Calu3 (cell line): ENCODE data around the gene ANO2. TPM values are rescaled to one million over a fixed set of nuclear protein-coding genes. Genes with fewer than 3 reads are reported as not detected.

Experiments used
- BruUV-seq: library from RNA; stranded (reverse); fragments of 400-500 nt; replicated peaks from 2 replicates; lab custom pipeline; 2021; lab: Mats Ljungman, UMichigan
- CTCF ChIA-PET: fragments of 300-600 bp; sonication (Branson Sonifier 250); formaldehyde crosslinking; loops from one replicate; lab custom pipeline; 2022; ENCODE audit warnings: antibody characterized with exemption; lab: Charles Lee
- DNase-seq: peaks from one replicate; pipeline ENCODE4 v3.0.0; 2022
- H3K27ac Mint-ChIP-seq: one replicate; pipeline ENCODE4 v1.8.0; 2022; ENCODE audit warnings: mixed read lengths; ENCODE audit not compliant: unreplicated experiment
- H3K27me3 Mint-ChIP-seq: one replicate; pipeline ENCODE4 v1.8.0; 2022; ENCODE audit warnings: mixed read lengths; ENCODE audit not compliant: unreplicated experiment
- H3K36me3 Mint-ChIP-seq: one replicate; pipeline ENCODE4 v1.8.0; 2022; ENCODE audit warnings: mild to moderate bottlenecking, moderate library complexity, mixed read lengths; ENCODE audit not compliant: insufficient read depth, unreplicated experiment
- H3K4me1 Mint-ChIP-seq: one replicate; pipeline ENCODE4 v1.8.0; 2022; ENCODE audit warnings: mild to moderate bottlenecking, low read depth, mixed read lengths; ENCODE audit not compliant: unreplicated experiment
- H3K4me3 Mint-ChIP-seq: one replicate; pipeline ENCODE4 v1.8.0; 2022; ENCODE audit warnings: mild to moderate bottlenecking, low read depth, moderate library complexity, mixed read lengths; ENCODE audit not compliant: unreplicated experiment
- H3K9me3 Mint-ChIP-seq: one replicate; pipeline ENCODE4 v1.8.0; 2022; ENCODE audit warnings: low read depth, mixed read lengths; ENCODE audit not compliant: unreplicated experiment
- intact Hi-C: fragments of 100-400 bp; cut with micrococcal nuclease; formaldehyde crosslinking; loops from one replicate; pipeline ENCODE4 v1.10.0; 2022; ENCODE audit not compliant: unreplicated experiment
- total RNA-seq: library from RNA; stranded (reverse); gene quantifications from 2 replicates; pipeline ENCODE4 v1.2.3, GENCODE V29; 2022
- TF ChIP-seq, protein P1 (sequence below): fragments of 200-600 bp; IDR thresholded peaks from one replicate; pipeline ENCODE4 v1.8.0; 2022; ENCODE audit warnings: antibody characterized with exemption; ENCODE audit not compliant: unreplicated experiment

ANO2 gene
- total RNA-seq, 1 experiment from 2014 or later: not detected

DNA sequence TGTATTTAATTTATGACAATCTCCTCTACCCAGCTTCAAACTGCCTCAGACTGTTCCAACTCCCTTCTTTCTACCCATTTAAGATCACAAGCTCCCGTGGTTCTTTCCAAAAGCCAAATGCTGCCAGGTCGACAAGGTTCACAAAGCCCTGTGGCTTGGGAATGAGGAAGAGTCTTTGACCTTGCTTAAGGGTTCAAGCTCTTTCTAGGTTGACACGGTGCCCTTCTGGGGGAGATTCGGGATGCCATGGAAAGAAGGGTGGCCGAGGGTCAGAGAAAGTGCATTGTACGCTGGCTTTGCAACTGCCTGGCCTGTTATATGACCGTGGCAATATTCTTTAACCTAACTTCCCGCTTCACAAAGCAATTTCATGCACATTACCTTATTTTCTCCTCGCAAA, 239.3 kb downstream of the ANO2 start:
- intact Hi-C loops: no loop called here
- DNase-seq: no peak

DNA sequence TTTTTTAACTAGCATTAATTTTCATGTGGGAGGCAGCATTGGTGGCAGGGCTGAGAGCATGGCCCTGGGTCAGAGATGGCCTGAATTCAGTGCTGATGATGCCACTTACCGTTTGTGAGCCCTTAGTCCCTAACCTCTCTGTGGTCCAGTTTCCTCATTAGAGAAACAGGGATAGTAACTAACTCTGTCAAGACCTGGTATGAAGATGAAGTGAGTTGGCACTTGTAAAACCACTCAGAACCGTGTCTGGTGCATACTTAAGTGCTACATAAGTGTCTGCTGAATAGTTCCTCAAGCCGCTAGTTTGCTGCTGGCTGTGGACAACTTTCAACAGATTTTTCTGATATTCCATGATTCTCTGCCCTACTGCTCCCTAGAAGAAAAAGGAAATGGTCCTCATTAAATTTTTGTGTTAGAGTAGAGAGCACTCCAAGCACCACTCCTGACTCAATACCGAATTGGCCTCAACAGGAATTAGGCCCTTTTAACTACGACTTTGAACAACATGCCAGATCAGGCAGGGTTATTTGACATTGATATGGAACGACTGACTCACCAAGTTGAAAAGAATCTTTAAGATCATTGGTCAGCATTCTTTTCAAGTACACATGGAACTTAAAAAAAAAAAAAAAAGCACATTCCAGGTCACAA, 250.2 kb downstream of the ANO2 start:
- intact Hi-C loops: no loop called here
- Mint-ChIP-seq H3K36me3 (no peaks in the 10 kb centered on the region), H3K4me3 (no peak overlapping the region), H3K9me3 (peaks cover 12% of the 10 kb centered on the region), H3K4me1 (no peaks in the 10 kb centered on the region), H3K27ac (no peak overlapping the region), H3K27me3 (no peaks in the 10 kb centered on the region)
- no peak for DNase-seq
- CTCF ChIA-PET: no interaction called here
- TF ChIP-seq, protein P1, sequence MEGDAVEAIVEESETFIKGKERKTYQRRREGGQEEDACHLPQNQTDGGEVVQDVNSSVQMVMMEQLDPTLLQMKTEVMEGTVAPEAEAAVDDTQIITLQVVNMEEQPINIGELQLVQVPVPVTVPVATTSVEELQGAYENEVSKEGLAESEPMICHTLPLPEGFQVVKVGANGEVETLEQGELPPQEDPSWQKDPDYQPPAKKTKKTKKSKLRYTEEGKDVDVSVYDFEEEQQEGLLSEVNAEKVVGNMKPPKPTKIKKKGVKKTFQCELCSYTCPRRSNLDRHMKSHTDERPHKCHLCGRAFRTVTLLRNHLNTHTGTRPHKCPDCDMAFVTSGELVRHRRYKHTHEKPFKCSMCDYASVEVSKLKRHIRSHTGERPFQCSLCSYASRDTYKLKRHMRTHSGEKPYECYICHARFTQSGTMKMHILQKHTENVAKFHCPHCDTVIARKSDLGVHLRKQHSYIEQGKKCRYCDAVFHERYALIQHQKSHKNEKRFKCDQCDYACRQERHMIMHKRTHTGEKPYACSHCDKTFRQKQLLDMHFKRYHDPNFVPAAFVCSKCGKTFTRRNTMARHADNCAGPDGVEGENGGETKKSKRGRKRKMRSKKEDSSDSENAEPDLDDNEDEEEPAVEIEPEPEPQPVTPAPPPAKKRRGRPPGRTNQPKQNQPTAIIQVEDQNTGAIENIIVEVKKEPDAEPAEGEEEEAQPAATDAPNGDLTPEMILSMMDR: no peak
- no TSS peak for BruUV-seq

More for the DNA sequence above, 239.3 kb downstream of the ANO2 start:
- BruUV-seq: no TSS peak
- Mint-ChIP-seq H3K9me3 (peaks cover 16% of the 10 kb centered on the region), H3K27ac (no peak overlapping the region), H3K4me3 (no peak overlapping the region), H3K36me3 (no peaks in the 10 kb centered on the region), H3K27me3 (peaks cover 37% of the 10 kb centered on the region), H3K4me1 (no peaks in the 10 kb centered on the region)
- CTCF ChIA-PET: no interaction called here
- TF ChIP-seq, protein P1: no peak

DNA sequence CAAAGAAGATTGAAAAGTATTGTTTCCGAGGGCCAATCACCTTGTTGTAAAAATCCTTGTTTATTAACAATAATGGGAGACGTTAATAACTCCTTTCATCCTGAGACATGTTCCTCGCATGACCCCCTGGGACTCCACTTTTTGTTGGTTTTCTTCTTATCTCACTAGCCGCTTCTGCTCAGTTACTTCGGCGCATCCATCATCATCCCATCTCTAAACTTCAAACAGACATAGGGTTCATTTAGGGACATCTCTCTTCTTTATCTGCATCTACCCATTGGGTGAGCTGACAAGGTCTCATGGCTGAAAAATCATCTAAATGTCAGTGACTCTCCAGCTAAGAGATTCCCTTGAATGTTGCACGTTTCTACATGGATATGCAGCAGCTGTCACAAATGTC, 252.2 kb downstream of the ANO2 start:
- DNase-seq: no peak
- intact Hi-C loops: no loop called here
- CTCF ChIA-PET: no interaction called here
- Mint-ChIP-seq H3K9me3 (peaks cover 14% of the 10 kb centered on the region), H3K4me3 (no peak overlapping the region), H3K4me1 (no peaks in the 10 kb centered on the region), H3K36me3 (no peaks in the 10 kb centered on the region), H3K27ac (no peak overlapping the region), H3K27me3 (no peaks in the 10 kb centered on the region)
- BruUV-seq: no TSS peak
- TF ChIP-seq, protein P1: no peak

DNA sequence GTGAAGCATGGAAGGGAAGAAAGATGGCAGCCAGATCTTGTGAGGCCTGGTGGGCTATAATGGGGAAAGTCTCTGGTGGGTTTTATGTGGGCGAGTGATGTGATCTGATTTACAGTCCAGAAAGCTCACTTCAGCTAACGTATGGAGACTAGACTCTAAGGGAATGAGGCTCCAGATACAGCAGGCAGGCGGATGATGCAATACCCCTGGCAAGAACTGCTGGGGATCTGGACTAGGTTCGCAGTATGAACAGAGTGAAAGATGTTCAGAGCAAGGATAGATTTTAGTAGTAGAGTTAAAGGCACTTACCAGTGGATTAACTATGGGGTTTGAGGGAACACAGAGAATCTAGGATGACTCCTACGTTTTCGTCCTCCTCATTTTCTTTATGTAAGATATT, 253.1 kb downstream of the ANO2 start:
- H3K27me3 Mint-ChIP-seq: no peaks in the 10 kb centered on the region
- H3K27ac Mint-ChIP-seq: no peak overlapping the region
- CTCF ChIA-PET: no interaction called here
- DNase-seq: no peak
- H3K36me3 Mint-ChIP-seq: no peaks in the 10 kb centered on the region
- TF ChIP-seq, protein P1: no peak
- H3K4me1 Mint-ChIP-seq: no peaks in the 10 kb centered on the region
- intact Hi-C loops: no loop called here
- H3K9me3 Mint-ChIP-seq: peaks cover 14% of the 10 kb centered on the region
- H3K4me3 Mint-ChIP-seq: no peak overlapping the region
- BruUV-seq: no TSS peak
